ENCODE measurements around the gene CLIC6. TPM values are rescaled to one million over a fixed set of nuclear protein-coding genes. Genes with fewer than 3 reads are reported as not detected.
A peak's percentile ranks its signal among the peaks of the same experiment; 100 is the strongest.

The CLIC6 gene
- total and polyA plus RNA-seq, 9 of the 15 experiments (the other 6 are each of a cell fraction or from before 2014, with no cell fraction given) = not detected

DNA sequence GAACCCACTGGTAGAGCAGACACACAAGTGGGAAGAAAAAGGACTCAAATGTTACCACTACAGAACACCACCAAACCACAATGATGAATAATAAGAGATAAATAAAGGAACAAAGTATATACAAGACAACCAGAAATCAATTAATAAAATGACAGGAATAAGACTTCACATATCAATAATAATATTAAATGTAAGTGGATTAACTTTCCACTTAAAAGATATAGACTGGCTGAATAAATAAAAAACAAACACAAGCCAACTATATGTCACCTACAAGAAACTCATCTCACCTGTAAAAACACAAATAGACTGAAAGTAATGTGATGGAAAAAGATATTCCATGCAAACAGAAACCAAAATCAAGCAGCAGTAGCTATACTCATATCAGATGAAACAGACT lies 6.9 kb upstream of the CLIC6 start:
- Histone ChIP-seq H3K27me3 (ENCODE audit: control insufficient read depth in 2 of 2, insufficient read depth in 2 of 2, low read length in 2 of 2) (peaks cover 3 to 13% of the 10 kb centered on the region in 2 experiments; a peak in 4 of 5 replicates), H3K27ac (ENCODE audit: extremely low read depth, low read depth, low read length) (no peak overlapping the region), H3K79me2 (ENCODE audit: control insufficient read depth, insufficient read depth, low read length) (no peaks in the 10 kb centered on the region), H3K9ac (ENCODE audit: insufficient read depth in 1 of 2, low read depth in 2 of 2, low read length in 2 of 2) (no peak overlapping the region), H3K4me2 (ENCODE audit: insufficient read depth, low read length) (no peak overlapping the region), H3K9me3 (replicated peaks; ENCODE audit: control insufficient read depth, insufficient read depth, low read depth, low read length) (no peaks in the 10 kb centered on the region; the same call in 1 of the 2 replicates), H3K4me1 (replicated peaks in 1 of 2; ENCODE audit: control insufficient read depth in 2 of 2, insufficient read depth in 2 of 2, low read length in 2 of 2) (no peaks in the 10 kb centered on the region), H3K9me1 (ENCODE audit: control insufficient read depth, insufficient read depth, low read length) (no peaks in the 10 kb centered on the region), H3K4me3 (no peak overlapping the region), H4K20me1 (replicated peaks; ENCODE audit: control insufficient read depth, insufficient read depth, low read length) (no peaks in the 10 kb centered on the region), H2AFZ (ENCODE audit: low read depth, low read length) (no peak overlapping the region), H3K36me3 (ENCODE audit: control insufficient read depth, insufficient read depth, low read length) (no peaks in the 10 kb centered on the region)
- POLR2A ChIA-PET = no interaction called here
- DNase-seq (ENCODE audit: extremely low read depth in 1 of 4, low spot score in 3 of 4) = no peak
- in situ Hi-C loops (cut with MboI) (no loop called here), intact Hi-C loops (cut with micrococcal nuclease) (no loop called here)
- CTCF ChIA-PET (ENCODE audit: low intra/inter-chr PET ratio) = no interaction called here
- no TSS peak for BruUV-seq (replicated peaks)
- ATAC-seq = no peak
- TF ChIP-seq ZNF507 (tag; conservative IDR thresholded peaks at IDR 0.05) = peak; percentile 96
- no peak for TF ChIP-seq ETV6 (IDR thresholded peaks at IDR 0.05; ENCODE audit: borderline replicate concordance in 1 of 2, low read depth in 2 of 2, low read length in 1 of 2)
- TF ChIP-seq ETV6 (CRISPR knock-in tag; IDR thresholded peaks at IDR 0.05; ENCODE audit: borderline replicate concordance) = no peak
- peak; percentile 23 for FAIRE-seq

DNA sequence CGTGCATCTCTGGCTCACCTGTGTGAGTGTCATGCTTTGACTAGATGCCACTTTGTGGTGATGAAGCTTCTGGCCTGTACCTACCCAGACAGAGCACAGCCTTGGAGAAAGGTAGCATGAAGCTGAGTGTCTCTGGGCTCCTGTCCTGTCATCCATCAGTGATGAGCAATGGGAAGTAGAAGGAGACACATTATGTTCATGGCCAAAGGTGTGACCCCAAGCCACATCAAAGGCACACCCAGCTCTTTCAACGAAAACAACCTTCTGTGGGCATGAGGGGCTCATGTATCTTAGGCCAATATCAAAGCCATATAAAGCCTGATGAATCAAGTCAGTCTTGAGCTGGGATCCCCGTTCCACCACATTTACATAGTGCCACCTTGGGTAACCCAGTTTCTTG lies 1.0 kb upstream of the CLIC6 start:
- in situ Hi-C loops (cut with MboI) = no loop called here
- no peak for ATAC-seq

More for the DNA sequence above, 1.0 kb upstream of the CLIC6 start:
- H3K27ac ChIP-seq (ENCODE audit: extremely low read depth, low read depth, low read length) = no peak overlapping the region
- no peak overlapping the region for H3K4me3 ChIP-seq
- no peak for DNase-seq (ENCODE audit: extremely low read depth in 1 of 4, low spot score in 3 of 4)
- no peak for TF ChIP-seq MAFF (IDR thresholded peaks at IDR 0.05; ENCODE audit: low read length)
- TF ChIP-seq, protein P1, sequence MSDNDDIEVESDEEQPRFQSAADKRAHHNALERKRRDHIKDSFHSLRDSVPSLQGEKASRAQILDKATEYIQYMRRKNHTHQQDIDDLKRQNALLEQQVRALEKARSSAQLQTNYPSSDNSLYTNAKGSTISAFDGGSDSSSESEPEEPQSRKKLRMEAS (CRISPR knock-in tag; IDR thresholded peaks at IDR 0.05) = no peak
- H3K9me3 ChIP-seq (replicated peaks; ENCODE audit: control insufficient read depth, insufficient read depth, low read depth, low read length) = no peaks in the 10 kb centered on the region
- intact Hi-C loops (cut with micrococcal nuclease) = loop anchor here (5.0 kb wide), 1 partner anchor 50 kb away; the partner anchor contains the start of gene RCAN1
- no peak overlapping the region for H3K4me2 ChIP-seq (ENCODE audit: insufficient read depth, low read length)
- no peak overlapping the region for H3K9ac ChIP-seq (ENCODE audit: insufficient read depth in 1 of 2, low read depth in 2 of 2, low read length in 2 of 2)
- CTCF ChIA-PET (ENCODE audit: low intra/inter-chr PET ratio) = no interaction called here
- no peak overlapping the region for H2AFZ ChIP-seq (ENCODE audit: low read depth, low read length)
- POLR2A ChIA-PET = interaction anchor here (0.5 to 0.6 kb wide), 3 partner anchors 39 to 1270 kb away, joined by 3 to 4 read pairs (median 3); no protein-coding TSS in a partner anchor
- BruUV-seq (replicated peaks) = no TSS peak
- no peaks in the 10 kb centered on the region for H3K79me2 ChIP-seq (ENCODE audit: control insufficient read depth, insufficient read depth, low read length)
- H3K36me3 ChIP-seq (ENCODE audit: control insufficient read depth, insufficient read depth, low read length) = no peaks in the 10 kb centered on the region
- no peaks in the 10 kb centered on the region for H4K20me1 ChIP-seq (replicated peaks; ENCODE audit: control insufficient read depth, insufficient read depth, low read length)
- peaks cover 35 to 46% of the 10 kb centered on the region in 2 experiments for H3K27me3 ChIP-seq (ENCODE audit: control insufficient read depth in 2 of 2, insufficient read depth in 2 of 2, low read length in 2 of 2)
- H3K4me1 ChIP-seq (replicated peaks in 1 of 2; ENCODE audit: control insufficient read depth in 2 of 2, insufficient read depth in 2 of 2, low read length in 2 of 2) = peaks cover 0 to 16% of the 10 kb centered on the region in 2 experiments; a peak in 1 of 5 replicates
- no peak for FAIRE-seq
- WGBS (ENCODE audit: insufficient coverage, low coverage, missing lambda C conversion rate) = 0% methylated on average over 3 of the region's 3 CpGs
- H3K9me1 ChIP-seq (ENCODE audit: control insufficient read depth, insufficient read depth, low read length) = no peaks in the 10 kb centered on the region
